A549 (cell line): ENCODE data around the gene OR10G6.

Source experiments
- CHD4 ChIP-seq: fragments of 200-600 bp; sonication (generic); IDR thresholded peaks from 2 replicates; pipeline ENCODE4 v1.6.1; 2016; ENCODE audit warnings: antibody characterized with exemption, mild to moderate bottlenecking, borderline replicate concordance
- HDAC2 ChIP-seq: fragments of 200-600 bp; sonication (generic); IDR thresholded peaks from 2 replicates; pipeline ENCODE4 v1.6.1; 2016
- HEYL ChIP-seq: fragments of 250-450 bp; sonication (Bioruptor Pico); IDR thresholded peaks from 2 replicates; pipeline ENCODE4 v1.8.0; 2021; ENCODE audit warnings: mild to moderate bottlenecking, moderate library complexity
- MAFK ChIP-seq: fragments of 450-650 bp; IDR thresholded peaks from 2 replicates; pipeline ENCODE4 v1.6.1; 2014; ENCODE audit not compliant: partially characterized antibody
- POLR2A ChIP-seq: IDR thresholded peaks from 2 replicates; pipeline ENCODE4 v1.6.1; 2012; ENCODE audit warnings: mild to moderate bottlenecking, low read length
- POLR2AphosphoS2 ChIP-seq: conservative IDR thresholded peaks from 2 replicates; pipeline ENCODE4 v1.6.1; 2012; ENCODE audit warnings: low read length, improper control_type of control experiment, inconsistent platforms
- TF ChIP-seq, protein P1 (sequence below): fragments of >200 bp; sonication (Bioruptor Twin); formaldehyde crosslinking; IDR thresholded peaks from 3 replicates; pipeline ENCODE4 v1.5.1; 2016
- TF ChIP-seq, protein P2 (sequence below): IDR thresholded peaks from 2 replicates; pipeline ENCODE4 v1.6.1; 2012
- TF ChIP-seq, protein P3 (sequence below): fragments of 450-650 bp; IDR thresholded peaks from 2 replicates; pipeline ENCODE4 v1.6.1; 2014; ENCODE audit warnings: antibody characterized with exemption

DNA sequence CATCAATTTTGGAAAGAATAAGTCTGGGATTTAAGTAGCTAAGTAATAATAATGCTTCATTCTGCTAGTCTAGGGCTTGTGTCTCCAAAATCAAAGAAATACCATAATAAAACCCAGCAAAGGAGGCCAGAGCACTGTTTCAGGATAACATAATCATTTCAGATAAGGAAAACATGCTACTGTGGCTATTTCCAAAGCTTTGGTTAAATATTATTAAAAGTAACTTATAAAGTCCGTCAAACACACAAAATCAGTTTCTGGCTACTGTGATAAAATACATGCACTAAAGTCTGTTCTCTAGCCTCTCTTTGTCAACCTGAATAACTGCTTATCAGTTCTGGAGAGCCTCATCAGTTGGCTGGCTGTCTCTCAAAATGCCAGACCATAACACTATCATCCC lies 49.8 kb downstream of the OR10G6 start:
- TF ChIP-seq, protein P1, sequence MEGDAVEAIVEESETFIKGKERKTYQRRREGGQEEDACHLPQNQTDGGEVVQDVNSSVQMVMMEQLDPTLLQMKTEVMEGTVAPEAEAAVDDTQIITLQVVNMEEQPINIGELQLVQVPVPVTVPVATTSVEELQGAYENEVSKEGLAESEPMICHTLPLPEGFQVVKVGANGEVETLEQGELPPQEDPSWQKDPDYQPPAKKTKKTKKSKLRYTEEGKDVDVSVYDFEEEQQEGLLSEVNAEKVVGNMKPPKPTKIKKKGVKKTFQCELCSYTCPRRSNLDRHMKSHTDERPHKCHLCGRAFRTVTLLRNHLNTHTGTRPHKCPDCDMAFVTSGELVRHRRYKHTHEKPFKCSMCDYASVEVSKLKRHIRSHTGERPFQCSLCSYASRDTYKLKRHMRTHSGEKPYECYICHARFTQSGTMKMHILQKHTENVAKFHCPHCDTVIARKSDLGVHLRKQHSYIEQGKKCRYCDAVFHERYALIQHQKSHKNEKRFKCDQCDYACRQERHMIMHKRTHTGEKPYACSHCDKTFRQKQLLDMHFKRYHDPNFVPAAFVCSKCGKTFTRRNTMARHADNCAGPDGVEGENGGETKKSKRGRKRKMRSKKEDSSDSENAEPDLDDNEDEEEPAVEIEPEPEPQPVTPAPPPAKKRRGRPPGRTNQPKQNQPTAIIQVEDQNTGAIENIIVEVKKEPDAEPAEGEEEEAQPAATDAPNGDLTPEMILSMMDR, result no peak
- TF ChIP-seq HDAC2 (no peak), HEYL (CRISPR knock-in tag) (no peak), MAFK (no peak), POLR2A (no peak), CHD4 (no peak), POLR2AphosphoS2 (no peak)
- TF ChIP-seq, protein P2, sequence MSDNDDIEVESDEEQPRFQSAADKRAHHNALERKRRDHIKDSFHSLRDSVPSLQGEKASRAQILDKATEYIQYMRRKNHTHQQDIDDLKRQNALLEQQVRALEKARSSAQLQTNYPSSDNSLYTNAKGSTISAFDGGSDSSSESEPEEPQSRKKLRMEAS, result no peak
- TF ChIP-seq, protein P3, sequence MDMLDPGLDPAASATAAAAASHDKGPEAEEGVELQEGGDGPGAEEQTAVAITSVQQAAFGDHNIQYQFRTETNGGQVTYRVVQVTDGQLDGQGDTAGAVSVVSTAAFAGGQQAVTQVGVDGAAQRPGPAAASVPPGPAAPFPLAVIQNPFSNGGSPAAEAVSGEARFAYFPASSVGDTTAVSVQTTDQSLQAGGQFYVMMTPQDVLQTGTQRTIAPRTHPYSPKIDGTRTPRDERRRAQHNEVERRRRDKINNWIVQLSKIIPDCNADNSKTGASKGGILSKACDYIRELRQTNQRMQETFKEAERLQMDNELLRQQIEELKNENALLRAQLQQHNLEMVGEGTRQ, result no peak
